Esophagus muscularis mucosa (tissue), 4 donors: ENCODE results near the gene AAGAB. TPM values are rescaled to one million over a fixed set of nuclear protein-coding genes. Genes with fewer than 3 reads are reported as not detected.

Experiments
- DNase-seq: peaks from one replicate; pipeline ENCODE4 v3.0.0-alpha.2; 2017; ENCODE audit errors: extremely low spot score
- H3K27ac ChIP-seq, 4 donors: fragments of 200-600 bp; sonication (generic); replicated peaks in 1 of 4; 1 replicate in 3 of 4; 2 replicates in 1 of 4; pipeline ENCODE4 v1.5.1; 2016 to 2019; ENCODE audit warnings: mild to moderate bottlenecking in 1 of 4
- H3K27me3 ChIP-seq, 4 donors: fragments of 200-600 bp; sonication (generic); one replicate each; pipeline versions ENCODE4 v1.5.1 to v1.6.0; 2016 to 2019
- H3K36me3 ChIP-seq, 4 donors: fragments of 200-600 bp; sonication (generic); one replicate each; pipeline ENCODE4 v1.5.1; 2016 to 2019
- H3K4me1 ChIP-seq, 4 donors: fragments of 200-600 bp; sonication (generic); one replicate each; pipeline ENCODE4 v1.5.1; 2016 to 2019
- H3K4me3 ChIP-seq, 4 donors: fragments of 200-600 bp; sonication (generic); 1 replicate in 2 of 4; 2 replicates in 2 of 4; pipeline ENCODE4 v1.5.1; 2016 to 2019; ENCODE audit warnings: mild to moderate bottlenecking in 4 of 4, moderate library complexity in 1 of 4
- H3K9me3 ChIP-seq, 4 donors: fragments of 200-600 bp; sonication (generic); 1 replicate in 3 of 4; 2 replicates in 1 of 4; pipeline ENCODE4 v1.5.1; 2016 to 2019
- EP300 ChIP-seq: sonication (generic); formaldehyde crosslinking; IDR thresholded peaks from one replicate; pipeline ENCODE4 v1.6.1; 2017; ENCODE audit warnings: antibody characterized with exemption
- POLR2A ChIP-seq: fragments of 450-650 bp; IDR thresholded peaks from one replicate; pipeline ENCODE4 v1.6.1; 2017; ENCODE audit warnings: antibody characterized with exemption, moderate library complexity, mild to moderate bottlenecking, low read depth
- POLR2AphosphoS5 ChIP-seq, 2 donors: sonication (generic); formaldehyde crosslinking; IDR thresholded peaks; one replicate each; pipeline ENCODE4 v1.6.1; 2017; ENCODE audit warnings: antibody characterized with exemption in 2 of 2
- WGBS: methylation state at CpG from one replicate; pipeline ENCODE4 v1.1.5; 2018; 5-methylcytosine and 5-hydroxymethylcytosine counted together
- intact Hi-C: fragments of 100-400 bp; cut with DNase I; formaldehyde crosslinking; loops from one replicate; pipeline ENCODE4 v1.15.1; 2023
- total RNA-seq, 4 donors: library from RNA; depleted of rRNA; stranded (reverse); fragments of >200 nt; gene quantifications; one replicate each; pipeline versions ENCODE4 v1.1.0 to v1.2.1, GENCODE V29; 2016
- TF ChIP-seq, protein P1 (sequence below), 3 experiments: fragments of 200-600 bp in 2 of 3; fragments of 450-650 bp in 1 of 3; sonication (generic) in 2 of 3; IDR thresholded peaks; one replicate each; pipeline ENCODE4 v1.5.1; 2017 to 2019; ENCODE audit warnings: antibody characterized with exemption in 3 of 3, mild to moderate bottlenecking in 2 of 3, moderate library complexity in 1 of 3

Gene AAGAB
- total RNA-seq, 4 donors from 2014 or later, result 21.3 to 37.8 (median 29.0) TPM

DNA sequence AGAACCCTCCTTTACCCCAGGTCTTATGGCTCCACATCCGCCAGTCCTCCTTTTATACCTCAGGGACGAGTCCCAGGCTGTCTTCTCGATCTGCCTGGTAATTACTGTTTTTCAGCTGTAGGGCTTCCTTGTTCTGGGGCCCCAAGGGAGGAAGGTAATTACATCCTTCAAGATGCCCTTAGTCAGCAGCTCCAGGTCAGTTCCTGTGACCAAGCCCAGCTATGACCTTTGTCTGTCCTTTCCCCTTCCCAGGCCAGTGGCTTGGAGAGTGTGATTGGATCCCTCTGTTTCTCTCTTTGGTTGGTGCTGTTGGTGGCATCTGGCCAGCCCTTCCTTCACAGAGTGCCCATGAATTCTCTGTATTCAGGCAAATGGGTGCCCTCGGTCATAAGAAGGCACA is 92.6 kb downstream of the AAGAB start:
- 87% methylated on average over 4 of the region's 4 CpGs for WGBS
- Histone ChIP-seq H3K4me3 (no peak overlapping the region), H3K4me1 (peaks cover 30 to 65% (median 52%) of the 10 kb centered on the region in 4 donors), H3K27ac (no peak overlapping the region), H3K27me3 (no peaks in the 10 kb centered on the region), H3K9me3 (no peaks in the 10 kb centered on the region), H3K36me3 (peaks cover 0 to 23% (median 22%) of the 10 kb centered on the region in 4 donors)
- no peak for DNase-seq
- TF ChIP-seq POLR2AphosphoS5 (IDR thresholded peaks at IDR 0.05), result no peak
- intact Hi-C loops, result loop anchor here (10.0 kb wide), 1 partner anchor 217 kb away; no protein-coding TSS in a partner anchor

DNA sequence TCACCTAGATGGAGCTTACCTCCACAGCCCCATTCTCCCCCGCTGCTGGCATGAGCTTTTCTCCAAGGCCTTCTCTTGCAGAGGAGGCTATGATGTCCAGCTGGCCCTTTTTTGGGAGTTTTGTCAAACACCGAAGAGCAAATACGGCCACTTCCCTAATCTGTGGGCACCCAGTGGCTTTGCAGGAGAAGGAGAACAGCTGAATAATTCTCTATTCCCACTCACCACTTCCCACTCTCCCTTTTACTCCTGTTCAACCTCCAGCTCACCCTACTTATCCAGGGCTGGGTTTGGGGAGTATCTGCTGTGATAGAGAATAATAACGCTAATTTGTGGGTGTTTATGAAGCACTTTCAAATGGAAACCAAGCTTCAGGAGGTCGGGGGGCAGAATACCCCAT is 93.0 kb downstream of the AAGAB start:
- Histone ChIP-seq H3K4me1 (peaks cover 30 to 60% (median 48%) of the 10 kb centered on the region in 4 donors), H3K36me3 (peaks cover 0 to 19% (median 17%) of the 10 kb centered on the region in 4 donors), H3K9me3 (no peaks in the 10 kb centered on the region), H3K27ac (no peak overlapping the region), H3K4me3 (no peak overlapping the region), H3K27me3 (no peaks in the 10 kb centered on the region)
- 95% methylated on average over 5 of the region's 5 CpGs for WGBS
- DNase-seq, result no peak
- intact Hi-C loops, result loop anchor here (10.0 kb wide), 1 partner anchor 217 kb away; no protein-coding TSS in a partner anchor
- TF ChIP-seq POLR2A, result no peak
- TF ChIP-seq POLR2AphosphoS5 (IDR thresholded peaks at IDR 0.05), result no peak
- TF ChIP-seq EP300, result no peak
- TF ChIP-seq, protein P1, sequence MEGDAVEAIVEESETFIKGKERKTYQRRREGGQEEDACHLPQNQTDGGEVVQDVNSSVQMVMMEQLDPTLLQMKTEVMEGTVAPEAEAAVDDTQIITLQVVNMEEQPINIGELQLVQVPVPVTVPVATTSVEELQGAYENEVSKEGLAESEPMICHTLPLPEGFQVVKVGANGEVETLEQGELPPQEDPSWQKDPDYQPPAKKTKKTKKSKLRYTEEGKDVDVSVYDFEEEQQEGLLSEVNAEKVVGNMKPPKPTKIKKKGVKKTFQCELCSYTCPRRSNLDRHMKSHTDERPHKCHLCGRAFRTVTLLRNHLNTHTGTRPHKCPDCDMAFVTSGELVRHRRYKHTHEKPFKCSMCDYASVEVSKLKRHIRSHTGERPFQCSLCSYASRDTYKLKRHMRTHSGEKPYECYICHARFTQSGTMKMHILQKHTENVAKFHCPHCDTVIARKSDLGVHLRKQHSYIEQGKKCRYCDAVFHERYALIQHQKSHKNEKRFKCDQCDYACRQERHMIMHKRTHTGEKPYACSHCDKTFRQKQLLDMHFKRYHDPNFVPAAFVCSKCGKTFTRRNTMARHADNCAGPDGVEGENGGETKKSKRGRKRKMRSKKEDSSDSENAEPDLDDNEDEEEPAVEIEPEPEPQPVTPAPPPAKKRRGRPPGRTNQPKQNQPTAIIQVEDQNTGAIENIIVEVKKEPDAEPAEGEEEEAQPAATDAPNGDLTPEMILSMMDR (IDR thresholded peaks at IDR 0.05), result no peak

DNA sequence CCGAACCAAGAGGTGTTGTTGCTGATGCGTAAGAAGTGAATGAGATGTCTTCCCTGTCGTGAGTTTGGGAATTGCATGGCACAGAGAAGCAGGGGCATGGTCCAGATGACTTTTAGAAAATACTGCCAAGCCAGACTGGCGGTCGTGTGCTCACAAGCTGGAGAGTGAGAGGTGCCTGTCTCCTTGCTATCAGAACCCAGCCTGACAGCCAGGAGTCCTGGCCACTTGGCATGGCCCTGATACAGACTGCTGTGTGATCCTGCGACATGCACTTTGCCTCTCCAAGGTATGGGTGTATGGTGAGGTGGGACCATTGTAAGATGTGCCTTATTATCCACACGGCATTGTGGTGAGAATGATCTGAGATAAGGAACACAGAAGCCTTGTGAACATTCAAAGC is 96.1 kb downstream of the AAGAB start:
- no peak overlapping the region for H3K4me3 ChIP-seq
- 97% methylated on average over 6 of the region's 7 CpGs for WGBS
- H3K4me1 ChIP-seq, result peaks cover 23 to 46% (median 41%) of the 10 kb centered on the region in 4 donors
- H3K27me3 ChIP-seq, result no peaks in the 10 kb centered on the region
- no peaks in the 10 kb centered on the region for H3K36me3 ChIP-seq
- no peak for DNase-seq
- TF ChIP-seq POLR2AphosphoS5 (IDR thresholded peaks at IDR 0.05), result no peak
- TF ChIP-seq EP300, result no peak
- TF ChIP-seq, protein P1 (IDR thresholded peaks at IDR 0.05), result no peak
- TF ChIP-seq POLR2A, result no peak
- intact Hi-C loops, result loop anchor here (10.0 kb wide), 1 partner anchor 276 kb away; no protein-coding TSS in a partner anchor
- no peaks in the 10 kb centered on the region for H3K9me3 ChIP-seq
- H3K27ac ChIP-seq, result no peak overlapping the region

DNA sequence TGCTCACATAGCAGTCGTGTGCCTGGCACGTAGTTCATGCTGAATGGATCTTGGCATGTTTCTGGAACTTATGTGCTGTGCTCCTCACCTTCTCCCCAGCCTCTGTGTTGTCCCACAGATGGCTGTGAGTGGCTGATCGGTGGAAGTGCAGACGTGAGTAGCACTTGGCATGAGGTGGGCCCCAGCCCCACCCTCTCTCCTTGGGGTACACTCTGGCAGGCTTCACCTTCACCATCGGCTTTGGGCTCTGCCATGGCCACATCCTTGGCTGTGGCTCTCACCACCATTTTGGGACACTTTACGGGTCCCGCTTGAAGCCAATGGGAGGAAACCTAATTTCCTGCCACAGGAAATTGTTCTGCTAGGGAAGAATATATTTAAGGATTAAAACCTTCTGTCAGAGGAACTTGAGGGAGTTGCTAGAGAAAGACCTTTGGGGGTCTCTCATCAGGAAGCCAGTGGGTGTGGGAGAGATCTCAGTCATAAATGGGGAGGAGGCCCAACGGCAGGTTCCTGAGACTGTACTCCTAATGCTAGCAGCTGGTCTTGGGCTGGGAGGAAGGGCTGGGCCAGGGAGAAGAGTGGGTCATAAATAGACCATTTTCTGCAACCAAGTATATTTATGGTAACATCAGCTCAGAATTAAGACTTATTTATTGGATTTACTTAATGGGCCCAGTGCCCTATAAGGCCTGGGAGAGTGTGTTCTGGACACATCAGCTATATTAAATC is 96.8 kb downstream of the AAGAB start:
- DNase-seq, result no peak
- Histone ChIP-seq H3K27me3 (no peaks in the 10 kb centered on the region), H3K36me3 (no peaks in the 10 kb centered on the region), H3K27ac (peak overlapping the region in 1 of 4 donors; percentile 9), H3K4me3 (no peak overlapping the region), H3K4me1 (peaks cover 23 to 46% (median 44%) of the 10 kb centered on the region in 4 donors), H3K9me3 (no peaks in the 10 kb centered on the region)
- WGBS, result 64% methylated on average over 7 of the region's 8 CpGs
- no peak for TF ChIP-seq EP300
- no peak for TF ChIP-seq POLR2A
- TF ChIP-seq POLR2AphosphoS5 (IDR thresholded peaks at IDR 0.05), result no peak
- TF ChIP-seq, protein P1 (IDR thresholded peaks at IDR 0.05), result no peak
- intact Hi-C loops, result loop anchor here (10.0 kb wide), 1 partner anchor 277 kb away; no protein-coding TSS in a partner anchor

DNA sequence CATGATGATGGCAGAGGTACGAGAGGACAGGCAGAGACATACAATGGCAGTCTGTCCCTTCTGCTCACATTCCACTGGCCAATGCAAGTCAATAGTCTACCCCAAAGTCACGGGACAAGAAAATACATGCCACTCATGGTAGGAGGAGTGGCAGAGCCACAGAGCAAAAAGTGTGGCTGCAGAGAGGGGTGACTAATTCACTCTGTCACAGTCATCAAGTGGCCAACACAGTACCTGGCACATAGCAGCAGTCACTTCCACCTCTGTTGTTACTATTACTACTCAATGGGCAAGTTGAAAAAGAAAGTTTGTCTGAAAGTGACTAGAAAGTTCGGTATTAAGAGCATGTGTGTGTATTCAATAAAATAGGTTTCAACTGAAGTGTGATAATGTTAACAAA is 97.6 kb downstream of the AAGAB start:
- H3K4me1 ChIP-seq, result peaks cover 22 to 38% (median 36%) of the 10 kb centered on the region in 4 donors
- intact Hi-C loops, result loop anchor here (10.0 kb wide), 1 partner anchor 278 kb away; no protein-coding TSS in a partner anchor
- TF ChIP-seq POLR2A, result no peak
- TF ChIP-seq EP300, result no peak
- TF ChIP-seq, protein P1 (IDR thresholded peaks at IDR 0.05), result no peak
- TF ChIP-seq POLR2AphosphoS5 (IDR thresholded peaks at IDR 0.05), result no peak
- no peak for DNase-seq
- H3K27ac ChIP-seq, result no peak overlapping the region
- no peaks in the 10 kb centered on the region for H3K36me3 ChIP-seq
- 99% methylated on average over 3 of the region's 3 CpGs for WGBS
- H3K9me3 ChIP-seq, result no peaks in the 10 kb centered on the region
- no peak overlapping the region for H3K4me3 ChIP-seq
- no peaks in the 10 kb centered on the region for H3K27me3 ChIP-seq
